Measurements from ENCODE around the gene AKR1A1.

The AKR1A1 gene

GRCh38 chr1:45545553-45546310 is 4.9 kb upstream of the AKR1A1 start:
- TF ChIP-seq CTCF (IDR thresholded peaks at IDR 0.05; ENCODE audit: extremely low read depth, missing control alignments), result no peak
- no peak for DNase-seq (ENCODE audit: low spot score)

DNA sequence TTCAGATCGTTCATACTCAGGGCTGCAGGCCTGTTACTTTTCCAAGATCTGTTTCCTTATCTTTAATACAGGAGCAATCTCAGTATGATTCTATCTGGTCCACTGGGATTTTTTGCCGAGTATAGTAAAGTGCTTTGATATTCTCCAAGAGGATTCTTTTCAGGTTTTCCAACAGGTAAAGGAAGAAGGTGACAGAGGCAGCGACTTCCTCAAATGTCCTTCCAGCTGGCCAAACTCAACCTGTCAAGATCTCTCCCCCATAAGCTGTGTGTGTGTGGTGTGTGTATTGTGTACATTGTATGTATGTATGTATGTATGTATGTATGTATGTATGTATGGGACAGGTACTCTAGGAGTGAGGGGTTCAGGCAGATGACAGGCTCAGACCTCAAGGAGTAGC is 1.1 kb downstream of the AKR1A1 start:
- no peak for TF ChIP-seq CTCF (IDR thresholded peaks at IDR 0.05; ENCODE audit: extremely low read depth, missing control alignments)
- DNase-seq (ENCODE audit: low spot score), result no peak

DNA sequence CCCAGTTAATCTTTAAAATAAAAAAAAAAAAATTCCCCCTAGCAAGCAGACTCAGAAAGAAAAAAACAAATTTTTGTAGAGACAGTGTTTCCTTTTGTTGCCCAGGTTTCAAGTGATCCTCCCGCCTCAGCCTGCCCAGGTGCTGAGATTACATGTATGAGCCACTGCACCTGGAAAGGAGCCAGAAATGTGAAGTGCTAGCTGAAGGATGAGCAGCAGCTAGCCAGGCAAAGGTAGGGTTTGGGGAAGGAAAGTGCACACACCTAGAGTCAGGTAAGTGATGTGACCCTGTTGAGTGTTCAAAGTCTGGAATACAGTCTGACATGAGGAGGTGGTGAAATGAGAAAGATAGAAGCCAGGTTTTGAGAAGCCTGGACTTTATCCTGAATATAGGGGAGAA is 1.7 kb downstream of the AKR1A1 start:
- no peak for TF ChIP-seq CTCF (IDR thresholded peaks at IDR 0.05; ENCODE audit: extremely low read depth, missing control alignments)
- DNase-seq (ENCODE audit: low spot score), result no peak

- no peak for TF ChIP-seq CTCF (IDR thresholded peaks at IDR 0.05; ENCODE audit: extremely low read depth, missing control alignments)
- DNase-seq (ENCODE audit: low spot score), result no peak
Observed at GRCh38 chr1:45554198-45554597, 3.6 kb downstream of the AKR1A1 start.

DNA sequence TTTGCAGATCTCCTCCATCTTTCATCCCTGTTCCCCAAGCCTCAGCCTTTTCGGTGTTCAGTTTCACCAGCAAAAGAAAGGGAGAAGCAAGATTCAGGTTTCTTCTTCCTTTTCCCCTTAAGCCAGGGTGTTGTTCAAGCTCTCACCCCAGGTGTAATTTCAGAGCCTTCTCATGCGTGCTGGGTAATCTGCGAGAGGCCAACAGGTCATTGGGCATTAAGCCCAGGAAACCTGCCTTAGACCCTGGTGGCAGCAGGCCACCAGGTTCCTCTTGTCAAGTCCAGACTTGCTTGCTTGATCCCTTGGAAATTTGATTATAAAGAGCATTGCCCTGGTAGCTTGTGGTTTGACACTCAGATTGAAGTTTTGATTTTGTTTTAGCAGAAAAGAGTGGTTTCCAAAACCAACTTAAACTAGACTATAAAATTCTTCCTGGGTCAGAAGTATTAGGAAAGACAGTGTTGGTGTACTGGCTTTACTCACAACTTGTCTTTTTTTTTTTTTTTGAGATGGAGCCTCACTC is 6.9 kb downstream of the AKR1A1 start:
- no peak for DNase-seq (ENCODE audit: low spot score)
- TF ChIP-seq CTCF (IDR thresholded peaks at IDR 0.05; ENCODE audit: extremely low read depth, missing control alignments), result no peak

DNA sequence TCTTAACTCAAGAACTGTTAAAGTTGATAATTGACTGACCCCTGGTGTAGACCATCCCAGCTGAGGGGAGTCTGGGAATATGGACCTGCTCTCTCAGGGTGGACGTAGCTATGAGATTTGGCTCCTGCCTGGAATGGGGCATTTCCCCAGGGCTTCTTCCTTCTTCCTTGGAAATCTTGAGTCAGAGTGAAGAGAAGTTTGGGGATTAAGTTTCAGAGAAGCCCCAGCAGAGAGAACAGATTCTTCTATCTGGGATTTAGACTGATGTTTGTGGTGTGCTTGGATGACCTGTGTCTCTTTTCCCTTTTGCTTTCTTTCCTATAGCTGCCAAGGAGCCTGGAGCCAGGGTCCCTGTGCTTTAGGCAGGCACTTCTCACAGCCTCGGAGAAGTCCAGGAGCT is 13.2 kb downstream of the AKR1A1 start:
- no peak for TF ChIP-seq CTCF (IDR thresholded peaks at IDR 0.05; ENCODE audit: extremely low read depth, missing control alignments)
- no peak for DNase-seq (ENCODE audit: low spot score)

- DNase-seq (ENCODE audit: low spot score), result no peak
- TF ChIP-seq CTCF (IDR thresholded peaks at IDR 0.05; ENCODE audit: extremely low read depth, missing control alignments), result no peak
Observed at GRCh38 chr1:45566722-45567121, 16.1 kb downstream of the AKR1A1 start.
